SKM-1 (cell line): ENCODE data around the gene FOXK1.

Experiments used
- DNase-seq: peaks from one replicate; lab custom pipeline; 2025; ENCODE audit not compliant: unreplicated experiment; lab: John Stamatoyannopoulos, UW

FOXK1 gene

GRCh38 chr7:4742852-4743251 lies 60.8 kb downstream of the FOXK1 start:
- no peak for DNase-seq

- DNase-seq = no peak
Observed at GRCh38 chr7:4744391-4745264, 62.5 kb downstream of the FOXK1 start.

- DNase-seq = no peak
Observed at GRCh38 chr7:4745265-4745919, 63.3 kb downstream of the FOXK1 start.

- no peak for DNase-seq
Observed at GRCh38 chr7:4745971-4746919, 64.2 kb downstream of the FOXK1 start.

GRCh38 chr7:4747013-4747412 lies 64.9 kb downstream of the FOXK1 start:
- no peak for DNase-seq

GRCh38 chr7:4747746-4748145 lies 65.7 kb downstream of the FOXK1 start:
- no peak for DNase-seq

- DNase-seq = no peak
Observed at GRCh38 chr7:4748231-4748681, 66.2 kb downstream of the FOXK1 start.

- DNase-seq = no peak
Observed at GRCh38 chr7:4749363-4749762, 67.3 kb downstream of the FOXK1 start.

GRCh38 chr7:4749798-4750197 lies 67.7 kb downstream of the FOXK1 start:
- DNase-seq = no peak

GRCh38 chr7:4751398-4751947 lies 69.4 kb downstream of the FOXK1 start:
- no peak for DNase-seq

- peak; percentile 23 for DNase-seq
Observed at GRCh38 chr7:4753598-4754432, 71.7 kb downstream of the FOXK1 start.

- no peak for DNase-seq
Observed at GRCh38 chr7:4754433-4755010, 72.4 kb downstream of the FOXK1 start.

GRCh38 chr7:4755045-4755444 lies 73.0 kb downstream of the FOXK1 start:
- no peak for DNase-seq

GRCh38 chr7:4758111-4758510 lies 76.0 kb downstream of the FOXK1 start:
- DNase-seq = no peak

- DNase-seq = no peak
Observed at GRCh38 chr7:4758791-4759190, 76.7 kb downstream of the FOXK1 start.

- DNase-seq = no peak
Observed at GRCh38 chr7:4759211-4759610, 77.1 kb downstream of the FOXK1 start.

- DNase-seq = no peak
Observed at GRCh38 chr7:4760952-4761351, 78.9 kb downstream of the FOXK1 start.

GRCh38 chr7:4762121-4763055 lies 80.3 kb downstream of the FOXK1 start:
- no peak for DNase-seq
